H1 (cell line): Measurements from ENCODE around the gene ZC3H18. TPM values are rescaled to one million over a fixed set of nuclear protein-coding genes. Genes with fewer than 3 reads are reported as not detected.

Experiments
- CTCF ChIA-PET: fragments of 300-600 bp; sonication (Branson Sonifier 250); formaldehyde crosslinking; loops from one replicate; lab custom pipeline; 2021; ENCODE audit not compliant: partially characterized antibody; lab: Charles Lee
- POLR2A ChIA-PET: fragments of 300-600 bp; sonication (Branson Sonifier 250); formaldehyde crosslinking; loops from one replicate; lab custom pipeline; 2021; ENCODE audit warnings: inconsistent platforms; ENCODE audit not compliant: partially characterized antibody; lab: Charles Lee
- DNase-seq, 2 experiments: peaks; one replicate each; pipeline versions ENCODE4 v3.0.0 to v3.0.0-alpha.2; 2010 to 2022; ENCODE audit warnings: low spot score in 2 of 2, low read depth in 1 of 2, mixed read lengths in 1 of 2
- FAIRE-seq: peaks from 2 replicates; lab custom pipeline; 2011; peaks lifted over from hg19 to GRCh38; lab: Jason Lieb, UNC
- H2AFZ ChIP-seq: 2 replicates; pipeline ENCODE4 v1.8.1; 2012; ENCODE audit warnings: low read length, inconsistent platforms
- H2AK5ac ChIP-seq: 2 replicates; pipeline ENCODE4 v1.6.1; 2013; ENCODE audit warnings: low read depth, low read length
- H2BK120ac ChIP-seq: replicated peaks from 2 replicates; pipeline ENCODE3; 2013; ENCODE audit warnings: low read depth, low read length, inconsistent platforms
- H2BK12ac ChIP-seq: 2 replicates; pipeline ENCODE4 v1.6.1; 2013; ENCODE audit warnings: low read depth, low read length
- H2BK15ac ChIP-seq: 2 replicates; pipeline ENCODE4 v1.6.1; 2013; ENCODE audit warnings: low read length
- H2BK20ac ChIP-seq: 2 replicates; pipeline ENCODE4 v1.6.1; 2013; ENCODE audit warnings: low read length
- H2BK5ac ChIP-seq: 2 replicates; pipeline ENCODE4 v1.6.1; 2013; ENCODE audit warnings: low read depth, low read length
- H3K14ac ChIP-seq: 2 replicates; pipeline ENCODE4 v1.6.1; 2013; ENCODE audit warnings: inconsistent platforms; ENCODE audit not compliant: insufficient read length
- H3K18ac ChIP-seq: 2 replicates; pipeline ENCODE4 v1.6.1; 2013; ENCODE audit warnings: low read length; ENCODE audit errors: extremely low read depth
- H3K23ac ChIP-seq: 2 replicates; pipeline ENCODE4 v1.6.1; 2013; ENCODE audit warnings: inconsistent platforms; ENCODE audit not compliant: insufficient read length
- H3K23me2 ChIP-seq: 2 replicates; pipeline ENCODE4 v1.6.1; 2013; ENCODE audit warnings: low read depth, low read length
- H3K27ac ChIP-seq: 2 replicates; pipeline ENCODE4 v1.6.1; 2011; ENCODE audit warnings: low read depth, low read length, inconsistent platforms
- H3K27me3 ChIP-seq, 4 experiments: replicated peaks in 1 of 4; 1 replicate in 1 of 4; 2 replicates in 3 of 4; pipeline versions ENCODE4 v1.6.1 to v1.8.1; 2011 to 2013; ENCODE audit warnings: low read length in 3 of 4, mild to moderate bottlenecking in 3 of 4, inconsistent platforms in 2 of 4, mixed read lengths in 2 of 4, moderate library complexity in 1 of 4; ENCODE audit not compliant: control insufficient read depth in 3 of 4, insufficient read depth in 3 of 4; ENCODE audit errors: extremely low read depth in 1 of 4
- H3K36me3 ChIP-seq, 4 experiments: 2 replicates each; pipeline versions ENCODE4 v1.6.1 to v1.8.1; 2011 to 2013; ENCODE audit warnings: mild to moderate bottlenecking in 4 of 4, low read length in 3 of 4, moderate library complexity in 2 of 4, control low read depth in 1 of 4, inconsistent platforms in 1 of 4; ENCODE audit not compliant: insufficient read depth in 4 of 4, control insufficient read depth in 2 of 4
- H3K4ac ChIP-seq: replicated peaks from 2 replicates; pipeline ENCODE3; 2013; ENCODE audit warnings: low read length, low read depth, mixed read lengths, inconsistent platforms; ENCODE audit not compliant: insufficient read length
- H3K4me1 ChIP-seq, 4 experiments: replicated peaks in 1 of 4; 1 replicate in 1 of 4; 2 replicates in 3 of 4; pipeline versions ENCODE4 v1.6.1 to v1.8.1; 2011 to 2013; ENCODE audit warnings: low read length in 3 of 4, inconsistent platforms in 2 of 4, mixed read lengths in 1 of 4; ENCODE audit not compliant: insufficient read depth in 4 of 4, control insufficient read depth in 3 of 4
- H3K4me2 ChIP-seq, 2 experiments: 2 replicates each; pipeline versions ENCODE4 v1.6.1 to v1.8.1; 2011 to 2013; ENCODE audit warnings: low read depth in 2 of 2, low read length in 2 of 2, control low read depth in 1 of 2, inconsistent platforms in 1 of 2, mild to moderate bottlenecking in 1 of 2; ENCODE audit not compliant: insufficient read depth in 1 of 2
- H3K4me3 ChIP-seq, 4 experiments: fragments of 200-600, 300-600 bp in 1 of 4; sonication (generic), shearing (Covaris generic), sonication (Bioruptor Twin) in 1 of 4; 2 replicates each; pipeline versions ENCODE4 v1.5.1 to v1.8.1; 2011 to 2016; ENCODE audit warnings: low read length in 4 of 4, low read depth in 3 of 4, control low read depth in 2 of 4, inconsistent platforms in 2 of 4, mild to moderate bottlenecking in 2 of 4, mixed read lengths in 1 of 4, moderate library complexity in 1 of 4; ENCODE audit not compliant: insufficient read depth in 2 of 4; ENCODE audit errors: extremely low read depth in 1 of 4
- H3K56ac ChIP-seq: replicated peaks from 2 replicates; pipeline ENCODE3; 2013; ENCODE audit warnings: low read depth, mild to moderate bottlenecking, mixed read lengths, low read length, inconsistent platforms; ENCODE audit not compliant: insufficient read length
- H3K79me1 ChIP-seq: 2 replicates; pipeline ENCODE4 v1.6.1; 2013; ENCODE audit warnings: low read depth, low read length, control low read depth
- H3K79me2 ChIP-seq, 2 experiments: 2 replicates each; pipeline versions ENCODE4 v1.6.1 to v1.8.1; 2012 to 2013; ENCODE audit warnings: low read length in 2 of 2, mild to moderate bottlenecking in 2 of 2, inconsistent platforms in 1 of 2; ENCODE audit not compliant: insufficient read depth in 2 of 2, control insufficient read depth in 1 of 2
- H3K9ac ChIP-seq, 4 experiments: replicated peaks in 1 of 4; 1 replicate in 1 of 4; 2 replicates in 3 of 4; pipeline versions ENCODE4 v1.6.1 to v1.8.1; 2011 to 2013; ENCODE audit warnings: low read depth in 3 of 4, low read length in 3 of 4, control low read depth in 2 of 4, mild to moderate bottlenecking in 2 of 4, moderate library complexity in 2 of 4, inconsistent platforms in 1 of 4; ENCODE audit errors: extremely low read depth in 1 of 4
- H3K9me3 ChIP-seq, 2 experiments: 2 replicates each; pipeline versions ENCODE4 v1.6.1 to v1.8.1; 2012 to 2013; ENCODE audit warnings: mild to moderate bottlenecking in 2 of 2, moderate library complexity in 2 of 2, control low read depth in 1 of 2, inconsistent platforms in 1 of 2, low read depth in 1 of 2, low read length in 1 of 2, mixed read lengths in 1 of 2; ENCODE audit not compliant: insufficient read depth in 2 of 2
- H4K20me1 ChIP-seq, 2 experiments: replicated peaks in 1 of 2; 2 replicates each; pipeline versions ENCODE3 to v1.8.1; 2011 to 2013; ENCODE audit warnings: inconsistent platforms in 2 of 2, low read length in 2 of 2, mild to moderate bottlenecking in 1 of 2; ENCODE audit not compliant: insufficient read depth in 2 of 2, control insufficient read depth in 1 of 2
- H4K5ac ChIP-seq: 2 replicates; pipeline ENCODE4 v1.6.1; 2013; ENCODE audit warnings: low read length, low read depth, mixed read lengths, inconsistent platforms; ENCODE audit not compliant: insufficient read length
- H4K8ac ChIP-seq: 2 replicates; pipeline ENCODE4 v1.8.0; 2013; ENCODE audit warnings: mild to moderate bottlenecking, moderate library complexity, low read length, inconsistent platforms; ENCODE audit not compliant: insufficient read depth; ENCODE audit errors: extremely low read depth
- H4K91ac ChIP-seq: replicated peaks from 2 replicates; pipeline ENCODE3; 2013; ENCODE audit warnings: low read length, mixed read lengths, inconsistent platforms; ENCODE audit not compliant: insufficient read length
- ASH2L ChIP-seq: fragments of 200-600, 300-600 bp; sonication (generic); IDR thresholded peaks from one replicate; pipeline ENCODE4 v1.7.1; 2017; ENCODE audit warnings: low read length
- BACH1 ChIP-seq: IDR thresholded peaks from 2 replicates; pipeline ENCODE4 v1.6.1; 2012; ENCODE audit warnings: low read length, improper control_type of control experiment
- BCL11A ChIP-seq, 2 experiments: IDR thresholded peaks; one replicate each; pipeline ENCODE4 v1.6.1; 2011; ENCODE audit warnings: low read depth in 2 of 2, low read length in 2 of 2, mild to moderate bottlenecking in 2 of 2
- CHD1 ChIP-seq: IDR thresholded peaks from 2 replicates; pipeline ENCODE4 v1.6.1; 2012; ENCODE audit warnings: low read depth, low read length, improper control_type of control experiment
- EP300 ChIP-seq, 2 experiments: IDR thresholded peaks; 1 replicate in 1 of 2; 2 replicates in 1 of 2; pipeline ENCODE4 v1.6.1; 2011 to 2012; ENCODE audit warnings: low read depth in 2 of 2, low read length in 2 of 2, mild to moderate bottlenecking in 2 of 2, borderline replicate concordance in 1 of 2, inconsistent platforms in 1 of 2, moderate library complexity in 1 of 2
- FOSL1 ChIP-seq: IDR thresholded peaks from 2 replicates; pipeline ENCODE4 v1.6.1; 2011; ENCODE audit warnings: mild to moderate bottlenecking, low read depth, low read length, moderate library complexity; ENCODE audit not compliant: insufficient read depth
- KDM1A ChIP-seq: fragments of 200-600, 300-600 bp; sonication (generic); IDR thresholded peaks from 2 replicates; pipeline ENCODE4 v1.7.1; 2016; ENCODE audit warnings: mild to moderate bottlenecking, low read length, borderline replicate concordance
- SIX5 ChIP-seq: IDR thresholded peaks from 2 replicates; pipeline ENCODE4 v1.6.1; 2011; ENCODE audit warnings: mild to moderate bottlenecking, low read depth, low read length
- SP4 ChIP-seq: IDR thresholded peaks from 2 replicates; pipeline ENCODE4 v1.6.1; 2012; ENCODE audit warnings: low read length, inconsistent platforms
- WGBS, 2 experiments: shearing (Covaris generic) in 1 of 2; methylation state at CpG; one replicate each; pipeline versions ENCODE4 v1.1.6 to v1.1.7; 2013 to 2015; ENCODE audit warnings: low lambda C conversion rate in 2 of 2, mixed read lengths in 2 of 2, inconsistent platforms in 1 of 2, low coverage in 1 of 2, missing lambda C conversion rate in 1 of 2; ENCODE audit not compliant: insufficient replicate concordance in 2 of 2, insufficient coverage in 1 of 2, insufficient read length in 1 of 2; ENCODE audit errors: extremely low coverage in 1 of 2, missing lambda C conversion rate in 1 of 2; 5-methylcytosine and 5-hydroxymethylcytosine counted together
- polyA plus RNA-seq, 7 experiments: library from polyadenylated mRNA; depleted of rRNA in 3 of 7; stranded (reverse) in 5 of 7; unstranded in 2 of 7; fragments of >200 nt in 5 of 7; fragments of 200-250 nt in 2 of 7; gene quantifications; 1 replicate in 5 of 7; 2 replicates in 1 of 7; 4 replicates in 1 of 7; pipeline versions ENCODE4 v1.2.1 to v1.2.3, GENCODE V29; 2011 to 2013; ENCODE audit warnings: missing spikeins in 2 of 7, mixed read lengths in 2 of 7
- total RNA-seq: library from RNA; stranded (reverse); fragmentation: NEBNext Ultra II Directional; extraction: Animal tissue kit (Norgen Biotek cat#: 25700); gene quantifications from 2 replicates; pipeline ENCODE4 v1.2.1, GENCODE V29; 2021
- TF ChIP-seq, protein P1 (sequence below): IDR thresholded peaks from 2 replicates; pipeline ENCODE4 v1.6.1; 2012; ENCODE audit warnings: inconsistent platforms
- TF ChIP-seq, protein P2 (sequence below): IDR thresholded peaks from 2 replicates; pipeline ENCODE4 v1.6.1; 2011; ENCODE audit warnings: low read length, improper control_type of control experiment

Gene ZC3H18
- total and polyA plus RNA-seq, 2 of the 8 experiments (the other 6 are each of a cell fraction or from before 2014, with no cell fraction given) = 12.1 to 73.2 TPM

- H3K27ac ChIP-seq = no peak overlapping the region
- no peak for FAIRE-seq
- H3K27me3 ChIP-seq = no peaks in the 10 kb centered on the region
- H3K36me3 ChIP-seq = peaks cover 19 to 37% (median 34%) of the 10 kb centered on the region in 4 experiments
- H3K9me3 ChIP-seq = no peaks in the 10 kb centered on the region
- H3K4me1 ChIP-seq = no peaks in the 10 kb centered on the region
- H3K9ac ChIP-seq = no peak overlapping the region
- 89% methylated on average over 8 of the region's 8 CpGs; no CpG with 5 or more reads in 1 of the 2 experiments for WGBS, 2 experiments
- no peak overlapping the region for H2BK12ac ChIP-seq
- H2AK5ac ChIP-seq = no peak overlapping the region
- no peak overlapping the region for H3K56ac ChIP-seq
- DNase-seq = no peak
- H2BK120ac ChIP-seq = no peak overlapping the region
- H2BK5ac ChIP-seq = no peak overlapping the region; the same call in 1 of the 2 replicates
- H3K18ac ChIP-seq = no peak overlapping the region
- H3K23me2 ChIP-seq = no peaks in the 10 kb centered on the region
- H2AFZ ChIP-seq = no peak overlapping the region
- H2BK15ac ChIP-seq = no peak overlapping the region
- H2BK20ac ChIP-seq = no peak overlapping the region
- H3K23ac ChIP-seq = no peak overlapping the region
- H3K4ac ChIP-seq = no peak overlapping the region
- H4K5ac ChIP-seq = no peak overlapping the region
- peaks cover 9% of the 10 kb centered on the region; the same call in 1 of the 2 replicates for H3K79me1 ChIP-seq
- no peak overlapping the region for H3K4me3 ChIP-seq
- peaks cover 5 to 58% of the 10 kb centered on the region in 2 experiments; a peak in 3 of 4 replicates for H3K79me2 ChIP-seq
- H4K8ac ChIP-seq = no peak overlapping the region; the same call in 1 of the 2 replicates
- ChIA-PET POLR2A (interaction anchor here (1.5 kb wide), 1 partner anchor 8 kb away, joined by 3 read pairs; no protein-coding TSS in a partner anchor), CTCF (interaction anchor here (1.0 to 1.2 kb wide), 5 partner anchors 9 to 46 kb away, joined by 3 to 4 read pairs (median 3); no protein-coding TSS in a partner anchor)
- peaks cover 22 to 36% of the 10 kb centered on the region in 2 experiments for H4K20me1 ChIP-seq
- no peak overlapping the region for H4K91ac ChIP-seq
- no peak overlapping the region for H3K14ac ChIP-seq
- no peak overlapping the region for H3K4me2 ChIP-seq
- TF ChIP-seq ASH2L (no peak), SP4 (no peak), CHD1 (no peak), EP300 (IDR thresholded peaks at IDR 0.05; ENCODE audit: borderline replicate concordance in 1 of 2, low read depth in 2 of 2, low read length in 2 of 2) (no peak), FOSL1 (no peak), SIX5 (no peak), BACH1 (no peak), KDM1A (no peak), BCL11A (IDR thresholded peaks at IDR 0.05; ENCODE audit: low read depth in 2 of 2, low read length in 2 of 2) (no peak)
- TF ChIP-seq, protein P1, sequence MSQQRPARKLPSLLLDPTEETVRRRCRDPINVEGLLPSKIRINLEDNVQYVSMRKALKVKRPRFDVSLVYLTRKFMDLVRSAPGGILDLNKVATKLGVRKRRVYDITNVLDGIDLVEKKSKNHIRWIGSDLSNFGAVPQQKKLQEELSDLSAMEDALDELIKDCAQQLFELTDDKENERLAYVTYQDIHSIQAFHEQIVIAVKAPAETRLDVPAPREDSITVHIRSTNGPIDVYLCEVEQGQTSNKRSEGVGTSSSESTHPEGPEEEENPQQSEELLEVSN = no peak
- TF ChIP-seq, protein P2, sequence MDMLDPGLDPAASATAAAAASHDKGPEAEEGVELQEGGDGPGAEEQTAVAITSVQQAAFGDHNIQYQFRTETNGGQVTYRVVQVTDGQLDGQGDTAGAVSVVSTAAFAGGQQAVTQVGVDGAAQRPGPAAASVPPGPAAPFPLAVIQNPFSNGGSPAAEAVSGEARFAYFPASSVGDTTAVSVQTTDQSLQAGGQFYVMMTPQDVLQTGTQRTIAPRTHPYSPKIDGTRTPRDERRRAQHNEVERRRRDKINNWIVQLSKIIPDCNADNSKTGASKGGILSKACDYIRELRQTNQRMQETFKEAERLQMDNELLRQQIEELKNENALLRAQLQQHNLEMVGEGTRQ = no peak
These were observed 15.1 kb downstream of the ZC3H18 start for GRCh38 chr16:88585269-88585668.
